ENCODE measurements around the gene SORBS2.
"Not testable (repeated sequence)": the region's sequence is repeated elsewhere in the genome, so short reads cannot be mapped to it uniquely, and the experiment has no call there.

The SORBS2 gene

GRCh38 chr4:185710487-185710995 lies 101.5 kb downstream of the SORBS2 start:
- no peak for DNase-seq

- no peak for DNase-seq
These were observed 102.0 kb downstream of the SORBS2 start for GRCh38 chr4:185709802-185710486.

DNA sequence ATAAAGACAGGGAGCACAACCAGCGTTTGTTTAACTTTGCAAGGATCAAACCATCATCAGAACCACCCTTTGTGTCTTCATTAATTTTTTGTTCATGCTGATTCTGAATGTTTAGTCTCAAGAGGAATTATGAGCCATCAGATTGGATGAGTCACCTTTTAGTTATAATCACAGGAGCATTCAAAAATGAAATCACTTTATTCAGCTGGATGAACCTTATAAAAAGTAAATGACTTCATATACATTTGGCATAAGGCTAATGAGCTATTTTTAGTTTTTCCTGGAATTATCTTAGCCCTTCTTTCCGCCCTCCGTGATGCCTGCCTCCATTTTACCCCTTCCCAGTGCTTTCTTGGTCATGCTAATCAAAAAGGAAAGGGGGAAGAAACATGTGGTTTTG lies 103.6 kb downstream of the SORBS2 start:
- DNase-seq, result no peak

DNA sequence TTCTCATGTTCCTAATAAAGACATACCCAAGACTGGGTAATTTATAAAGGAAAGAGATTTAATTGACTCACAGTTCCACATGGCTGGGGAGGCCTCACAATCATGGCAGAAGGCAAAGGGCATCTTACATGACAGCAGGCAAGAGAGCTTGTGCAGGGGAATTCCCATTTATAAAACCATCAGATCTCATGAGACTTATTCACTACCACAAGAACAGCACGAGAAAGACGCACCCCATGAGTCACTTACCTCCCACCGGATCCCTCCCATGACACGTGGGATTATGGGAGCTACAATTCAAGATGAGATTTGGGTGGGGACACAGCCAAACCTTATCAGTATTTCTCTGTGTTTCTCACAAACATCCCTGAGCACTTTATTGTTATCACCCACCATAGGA lies 104.4 kb downstream of the SORBS2 start:
- DNase-seq, result not testable (repeated sequence)

- DNase-seq, result no peak
These were observed 109.8 kb downstream of the SORBS2 start for GRCh38 chr4:185702147-185702663.

DNA sequence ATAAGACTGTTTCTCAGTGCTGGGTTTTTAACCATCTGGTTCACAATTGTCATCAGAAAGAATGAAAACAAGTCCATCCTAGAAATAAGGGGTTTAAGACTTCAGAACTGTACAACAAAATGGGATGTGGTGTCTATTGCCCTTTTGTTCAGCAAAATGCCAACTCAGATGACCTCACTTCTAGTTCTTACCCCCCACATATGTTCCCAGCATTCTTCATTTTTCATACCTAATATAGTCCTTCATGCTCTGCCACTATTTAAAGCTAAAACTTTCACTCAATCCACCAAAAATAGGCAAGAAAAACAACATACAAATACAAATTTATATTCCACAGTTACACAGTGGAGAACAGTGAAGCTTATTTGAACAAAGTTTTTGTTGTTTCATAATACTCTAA lies 111.4 kb downstream of the SORBS2 start:
- no peak for DNase-seq

DNA sequence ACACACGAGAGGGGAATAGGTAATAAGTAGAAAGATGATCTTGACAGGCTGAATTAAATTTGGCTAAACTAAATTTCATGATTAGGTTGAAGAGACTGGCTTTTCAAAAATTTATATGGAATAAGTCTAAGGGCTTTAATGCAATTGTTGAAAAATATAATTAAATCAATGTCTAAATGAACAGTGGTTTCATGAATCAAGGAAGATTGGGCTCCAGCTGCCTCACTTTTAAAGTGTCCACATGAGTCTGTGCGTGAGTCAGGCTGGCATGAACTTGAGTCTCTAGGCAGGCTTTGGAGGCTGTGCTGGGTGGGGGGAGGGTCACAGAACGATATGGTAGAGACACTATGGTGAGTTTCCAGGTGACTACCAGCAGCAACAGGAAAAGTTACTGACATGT lies 111.9 kb downstream of the SORBS2 start:
- DNase-seq, result no peak

DNA sequence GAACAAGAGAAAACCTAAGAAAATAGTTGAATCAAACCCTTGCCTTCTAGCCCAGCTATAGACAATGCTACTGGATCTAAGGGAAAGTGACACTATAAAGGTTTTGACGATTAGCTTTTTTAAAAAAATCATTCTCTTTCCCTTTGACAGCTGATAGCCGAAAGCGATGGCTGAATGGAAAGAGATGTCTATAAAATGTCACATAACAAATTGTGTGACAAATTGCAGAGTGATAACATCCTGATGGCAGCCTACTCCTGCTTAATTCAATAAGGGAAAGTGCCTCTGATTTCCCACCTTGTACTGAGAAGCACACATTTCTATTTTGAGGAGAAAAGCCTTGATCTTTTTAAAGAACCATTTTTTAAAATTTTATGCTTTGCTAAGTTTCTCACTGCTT lies 114.5 kb downstream of the SORBS2 start:
- DNase-seq, result no peak

- no peak for DNase-seq
These were observed 116.3 kb downstream of the SORBS2 start for GRCh38 chr4:185695743-185696142.

DNA sequence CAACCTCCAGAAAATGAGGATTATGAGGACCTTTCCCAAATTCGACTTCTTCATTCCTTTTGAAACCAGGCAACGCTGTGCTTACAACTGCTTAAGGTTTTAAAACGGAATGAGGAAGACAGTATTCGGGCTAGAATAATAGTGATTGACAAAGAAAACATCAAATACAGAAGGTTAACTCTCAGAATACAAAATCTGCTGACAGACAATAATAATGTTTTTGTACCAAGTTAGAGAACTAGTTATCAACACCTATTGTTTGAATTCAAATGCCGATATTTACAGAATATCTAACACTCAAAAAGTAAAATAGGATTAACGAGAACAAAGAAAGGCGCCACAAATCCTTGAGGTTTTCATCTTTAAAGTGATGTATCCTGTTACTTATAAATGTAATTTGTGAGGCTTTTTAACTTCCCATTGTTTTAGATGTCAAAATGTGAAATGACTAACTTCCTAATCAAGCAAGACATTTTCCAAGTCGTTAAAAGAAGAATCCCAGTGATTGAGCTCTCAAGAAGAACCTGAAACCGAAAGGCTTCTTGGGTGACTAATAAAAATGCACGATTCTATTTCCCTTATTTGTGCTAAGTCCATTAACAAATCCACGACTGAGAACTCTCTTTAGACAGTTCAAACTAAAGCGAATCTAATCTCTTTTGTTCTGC lies 118.3 kb downstream of the SORBS2 start:
- DNase-seq, result no peak

- DNase-seq, result no peak
These were observed 122.6 kb downstream of the SORBS2 start for GRCh38 chr4:185689407-185689806.

DNA sequence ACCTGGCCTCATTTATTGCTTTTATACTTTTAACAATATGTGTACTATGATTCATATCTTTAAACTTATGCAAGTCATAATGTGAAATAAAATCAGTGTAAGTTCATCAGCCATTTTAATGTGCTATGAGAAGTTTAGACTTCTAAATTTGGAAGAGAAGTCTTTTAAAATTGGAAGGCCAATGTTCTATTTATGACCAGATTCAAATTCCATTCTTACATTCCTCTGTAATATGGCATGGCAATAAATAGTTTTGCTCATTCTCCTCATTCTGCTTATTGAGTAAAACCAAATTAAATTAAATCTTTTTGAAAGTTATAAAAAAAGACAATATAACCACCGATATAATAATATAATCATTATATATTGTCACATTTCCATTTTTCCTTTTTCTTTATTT lies 126.2 kb downstream of the SORBS2 start:
- DNase-seq, result no peak

DNA sequence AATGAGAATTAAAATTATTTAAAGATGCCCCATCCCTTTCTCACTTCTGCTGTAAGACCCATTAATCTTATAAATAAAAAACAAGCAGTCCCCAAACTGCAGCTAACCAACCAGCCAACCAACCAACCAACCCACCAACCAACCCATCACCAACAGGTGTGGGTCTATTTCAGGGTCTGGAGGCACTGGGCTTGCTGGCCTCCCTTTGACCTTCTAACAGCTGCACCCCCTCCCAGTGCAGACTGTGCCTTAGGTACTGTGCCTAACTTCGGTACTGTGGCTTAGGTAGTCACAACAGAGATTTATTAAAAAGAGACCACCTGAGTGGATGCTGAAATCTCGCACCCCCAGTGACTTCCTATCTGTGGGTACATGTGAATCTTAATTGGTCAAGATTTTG lies 128.1 kb downstream of the SORBS2 start:
- DNase-seq, result no peak

- no peak for DNase-seq
These were observed 128.8 kb downstream of the SORBS2 start for GRCh38 chr4:185683222-185683621.

DNA sequence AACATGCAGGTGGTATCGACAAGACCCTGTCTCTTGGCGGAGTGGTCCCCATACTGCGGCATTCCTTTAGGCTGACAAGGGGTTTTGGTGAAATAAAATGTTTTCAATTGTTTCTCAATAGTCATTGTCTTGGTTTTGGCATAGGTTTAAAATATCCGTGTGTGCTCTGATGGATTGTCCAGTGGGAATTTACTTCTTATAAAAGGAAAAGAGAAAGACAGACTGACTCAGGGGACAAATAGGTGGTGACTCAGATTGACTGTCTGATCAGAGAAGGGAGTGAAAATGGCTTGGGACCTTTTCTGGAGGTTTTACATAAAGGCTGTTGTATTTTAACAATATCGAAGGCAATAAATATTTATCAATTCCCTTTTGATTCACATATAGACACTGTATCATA lies 129.8 kb downstream of the SORBS2 start:
- no peak for DNase-seq

- DNase-seq, result no peak
These were observed 130.4 kb downstream of the SORBS2 start for GRCh38 chr4:185681604-185682003.

DNA sequence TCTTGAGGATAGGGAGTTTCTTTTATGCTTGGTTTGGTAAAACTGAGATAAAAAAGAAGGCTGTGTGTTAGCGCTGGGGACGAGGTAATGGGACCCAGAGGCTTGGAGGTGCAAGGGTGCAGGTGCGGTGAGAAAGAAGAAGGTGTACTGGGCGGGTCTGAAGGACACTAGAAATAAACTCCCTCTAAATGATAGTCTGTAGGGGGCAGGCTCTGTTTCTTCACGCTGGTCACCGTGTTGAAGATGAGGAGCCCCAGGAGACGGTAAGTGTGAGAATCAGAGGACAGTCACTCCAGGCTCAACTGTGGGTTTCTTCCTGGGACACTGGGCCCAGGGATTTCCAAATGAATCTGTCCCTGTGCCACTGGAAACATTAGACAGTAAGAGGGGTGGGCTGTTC lies 131.4 kb downstream of the SORBS2 start:
- no peak for DNase-seq

GRCh38 chr4:185679523-185679922 lies 132.5 kb downstream of the SORBS2 start:
- no peak for DNase-seq

DNA sequence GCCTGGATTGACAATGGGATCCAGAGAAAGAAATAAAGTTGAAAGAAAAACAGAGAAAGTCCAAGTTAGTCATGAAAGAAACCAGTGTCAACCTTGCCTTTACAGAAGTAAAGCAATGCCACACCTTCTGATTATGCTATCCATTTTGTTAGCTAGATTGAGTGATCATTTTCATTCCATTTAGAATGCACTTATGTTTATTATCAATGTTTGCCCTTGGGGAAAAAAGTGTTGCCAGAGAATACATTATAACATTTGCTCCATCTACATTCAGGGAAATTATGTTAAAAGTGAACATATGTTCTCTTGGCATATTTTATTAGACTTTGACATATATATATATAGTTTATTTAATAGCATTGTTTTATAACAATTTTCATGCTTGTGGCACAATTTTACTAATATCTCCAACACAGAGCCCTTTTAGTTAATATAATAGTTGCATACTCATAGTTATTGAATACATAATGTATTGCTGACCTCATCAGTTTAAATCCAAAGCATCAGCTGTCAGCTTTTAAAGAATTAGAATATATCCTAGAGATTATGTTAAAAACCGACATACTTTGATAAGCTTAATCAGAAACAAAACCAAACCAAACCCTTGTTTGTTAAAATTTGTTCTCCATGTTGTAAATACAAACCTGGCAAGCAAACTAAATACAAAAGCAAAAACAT lies 134.2 kb downstream of the SORBS2 start:
- DNase-seq, result no peak

DNA sequence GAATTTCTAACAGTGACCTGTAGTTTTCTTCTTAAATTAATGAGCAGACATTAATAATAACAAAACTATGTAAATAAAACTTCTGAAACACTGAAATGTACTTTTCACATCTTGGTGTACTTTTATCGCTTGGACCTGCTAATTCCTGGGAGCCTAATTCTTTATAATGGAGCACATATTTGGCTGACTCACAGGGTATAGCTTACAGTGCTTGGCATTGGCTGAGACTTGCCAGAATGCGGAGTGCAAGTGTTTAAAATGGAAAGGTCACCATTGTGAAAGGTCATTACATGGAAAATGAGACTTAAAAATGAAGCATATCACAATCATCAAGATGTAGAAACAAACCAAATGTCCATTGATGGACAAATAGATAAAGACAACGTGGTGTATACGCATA lies 139.4 kb downstream of the SORBS2 start:
- DNase-seq, result no peak

- DNase-seq, result no peak
These were observed 139.8 kb downstream of the SORBS2 start for GRCh38 chr4:185672151-185672550.

GRCh38 chr4:185671496-185671895 lies 140.5 kb downstream of the SORBS2 start:
- no peak for DNase-seq

- DNase-seq, result no peak
These were observed 140.9 kb downstream of the SORBS2 start for GRCh38 chr4:185671066-185671465.

GRCh38 chr4:185669288-185669687 lies 142.7 kb downstream of the SORBS2 start:
- no peak for DNase-seq
